Keratinocyte (primary cell): ENCODE measurements around the gene CHSY3. TPM values are rescaled to one million over a fixed set of nuclear protein-coding genes. Genes with fewer than 3 reads are reported as not detected.

Experiments used
- DNase-seq: peaks from one replicate; pipeline ENCODE4 v3.0.0-alpha.2; 2011; ENCODE audit warnings: low read depth, missing footprints, low spot score
- FAIRE-seq: peaks from 2 replicates; lab custom pipeline; 2011; peaks lifted over from hg19 to GRCh38; lab: Jason Lieb, UNC
- H2AFZ ChIP-seq: 2 replicates; pipeline ENCODE4 v1.6.0; 2012; ENCODE audit warnings: low read length, control low read depth, inconsistent platforms; ENCODE audit not compliant: control insufficient read depth
- H3K27ac ChIP-seq: 2 replicates; pipeline ENCODE4 v1.5.1; 2011; ENCODE audit warnings: low read length; ENCODE audit not compliant: control insufficient read depth, insufficient read depth
- H3K27me3 ChIP-seq: 3 replicates; pipeline ENCODE4 v1.6.0; 2011; ENCODE audit warnings: low read length; ENCODE audit not compliant: control insufficient read depth, insufficient read depth; ENCODE audit errors: extremely low read depth
- H3K36me3 ChIP-seq, 2 experiments: 2 replicates in 1 of 2; 3 replicates in 1 of 2; pipeline ENCODE4 v1.5.1; 2011; ENCODE audit warnings: low read length in 2 of 2, mild to moderate bottlenecking in 1 of 2; ENCODE audit not compliant: control insufficient read depth in 2 of 2, insufficient read depth in 2 of 2; ENCODE audit errors: extremely low read depth in 1 of 2
- H3K4me1 ChIP-seq: 3 replicates; pipeline ENCODE4 v1.5.1; 2011; ENCODE audit warnings: low read length; ENCODE audit not compliant: control insufficient read depth, insufficient read depth; ENCODE audit errors: extremely low read depth
- H3K4me2 ChIP-seq: 3 replicates; pipeline ENCODE4 v1.6.0; 2011; ENCODE audit warnings: low read depth, low read length; ENCODE audit not compliant: control insufficient read depth, insufficient read depth; ENCODE audit errors: extremely low read depth
- H3K4me3 ChIP-seq, 3 experiments: fragments of 200-600 bp in 1 of 3; sonication (generic) in 1 of 3; 2 replicates in 2 of 3; 3 replicates in 1 of 3; pipeline ENCODE4 v1.5.1; 2011 to 2016; ENCODE audit warnings: low read length in 3 of 3, mild to moderate bottlenecking in 3 of 3, control low read depth in 2 of 3, inconsistent platforms in 1 of 3, low read depth in 1 of 3, mixed read lengths in 1 of 3, mixed run types in 1 of 3, moderate library complexity in 1 of 3; ENCODE audit not compliant: control insufficient read depth in 2 of 3, insufficient read depth in 2 of 3; ENCODE audit errors: extremely low read depth in 1 of 3
- H3K79me2 ChIP-seq: 2 replicates; pipeline ENCODE4 v1.6.0; 2012; ENCODE audit warnings: low read length; ENCODE audit not compliant: control insufficient read depth, insufficient read depth
- H3K9ac ChIP-seq: 3 replicates; pipeline ENCODE4 v1.6.0; 2011; ENCODE audit warnings: low read length; ENCODE audit not compliant: control insufficient read depth, insufficient read depth; ENCODE audit errors: extremely low read depth
- H3K9me1 ChIP-seq: 3 replicates; pipeline ENCODE4 v1.6.0; 2011; ENCODE audit warnings: low read length; ENCODE audit not compliant: control insufficient read depth, insufficient read depth; ENCODE audit errors: extremely low read depth
- H3K9me3 ChIP-seq: 2 replicates; pipeline ENCODE4 v1.5.1; 2012; ENCODE audit warnings: low read depth, low read length; ENCODE audit not compliant: control insufficient read depth
- H4K20me1 ChIP-seq: 3 replicates; pipeline ENCODE4 v1.6.0; 2011; ENCODE audit warnings: low read length; ENCODE audit not compliant: control insufficient read depth, insufficient read depth; ENCODE audit errors: extremely low read depth
- EZH2 ChIP-seq: IDR thresholded peaks from one replicate; pipeline ENCODE4 v1.6.1; 2012; ENCODE audit warnings: inconsistent platforms, mild to moderate bottlenecking, low read length, moderate library complexity
- dilution Hi-C: fragments of 300-500 bp; cut with MboI; formaldehyde crosslinking; loops from one replicate; pipeline ENCODE4 v1.7.0; 2020; ENCODE audit warnings: low sequenced_read_pairs; ENCODE audit not compliant: extremely low pct_ligation_motif_present
- polyA plus RNA-seq, 5 experiments: library from polyadenylated mRNA; depleted of rRNA in 3 of 5; stranded (reverse) in 3 of 5; stranded (forward) in 1 of 5; unstranded in 1 of 5; fragments of >200 nt; gene quantifications; 1 replicate in 1 of 5; 2 replicates in 3 of 5; 3 replicates in 1 of 5; pipeline versions ENCODE4 v1.2.1 to v1.2.3, GENCODE V29; 2011 to 2012; ENCODE audit warnings: missing spikeins in 2 of 5, low read depth in 1 of 5, low replicate concordance in 1 of 5
- TF ChIP-seq, protein P1 (sequence below), 3 experiments: IDR thresholded peaks in 1 of 3; conservative IDR thresholded peaks in 1 of 3; optimal IDR thresholded peaks in 1 of 3; 2 replicates in 2 of 3; 3 replicates in 1 of 3; pipeline versions ENCODE3 to v1.5.1; 2011; ENCODE audit warnings: low read length in 3 of 3, mild to moderate bottlenecking in 3 of 3, moderate library complexity in 2 of 3, control low read depth in 1 of 3, inconsistent platforms in 1 of 3; ENCODE audit not compliant: insufficient read depth in 2 of 3; ENCODE audit errors: extremely low read depth in 1 of 3

The CHSY3 gene
- polyA plus RNA-seq, 1 donor (not counting 4 experiments of a cell fraction or from before 2014, with no cell fraction given), result 0.47 TPM

DNA sequence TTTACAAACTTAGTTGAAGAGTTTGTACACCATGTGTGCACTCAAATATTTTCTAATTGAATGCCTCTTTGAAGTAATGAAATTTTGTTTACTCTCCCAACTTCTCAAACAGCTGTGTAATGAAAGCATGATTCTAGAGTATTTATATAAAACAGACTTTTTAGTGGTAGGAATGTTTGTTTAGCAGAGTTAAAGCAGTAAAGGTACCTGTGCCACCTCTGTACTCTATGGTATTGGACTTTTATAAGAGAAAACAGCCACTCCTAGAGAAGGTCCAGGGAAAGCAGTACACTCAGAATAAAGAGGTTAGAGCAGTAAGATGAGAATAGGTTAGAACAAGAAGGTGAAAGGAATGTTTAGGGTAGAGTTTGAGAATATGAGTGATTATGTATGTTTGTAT, 163.1 kb downstream of the CHSY3 start:
- FAIRE-seq (no peak), DNase-seq (no peak)
- H3K4me2 ChIP-seq, result no peak overlapping the region
- H3K4me3 ChIP-seq, result no peak overlapping the region
- no peaks in the 10 kb centered on the region for H3K4me1 ChIP-seq
- no peaks in the 10 kb centered on the region for H4K20me1 ChIP-seq
- dilution Hi-C loops, result no loop called here
- TF ChIP-seq, protein P1, sequence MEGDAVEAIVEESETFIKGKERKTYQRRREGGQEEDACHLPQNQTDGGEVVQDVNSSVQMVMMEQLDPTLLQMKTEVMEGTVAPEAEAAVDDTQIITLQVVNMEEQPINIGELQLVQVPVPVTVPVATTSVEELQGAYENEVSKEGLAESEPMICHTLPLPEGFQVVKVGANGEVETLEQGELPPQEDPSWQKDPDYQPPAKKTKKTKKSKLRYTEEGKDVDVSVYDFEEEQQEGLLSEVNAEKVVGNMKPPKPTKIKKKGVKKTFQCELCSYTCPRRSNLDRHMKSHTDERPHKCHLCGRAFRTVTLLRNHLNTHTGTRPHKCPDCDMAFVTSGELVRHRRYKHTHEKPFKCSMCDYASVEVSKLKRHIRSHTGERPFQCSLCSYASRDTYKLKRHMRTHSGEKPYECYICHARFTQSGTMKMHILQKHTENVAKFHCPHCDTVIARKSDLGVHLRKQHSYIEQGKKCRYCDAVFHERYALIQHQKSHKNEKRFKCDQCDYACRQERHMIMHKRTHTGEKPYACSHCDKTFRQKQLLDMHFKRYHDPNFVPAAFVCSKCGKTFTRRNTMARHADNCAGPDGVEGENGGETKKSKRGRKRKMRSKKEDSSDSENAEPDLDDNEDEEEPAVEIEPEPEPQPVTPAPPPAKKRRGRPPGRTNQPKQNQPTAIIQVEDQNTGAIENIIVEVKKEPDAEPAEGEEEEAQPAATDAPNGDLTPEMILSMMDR (optimal IDR thresholded peaks at IDR 0.05 in 1 of 3, IDR thresholded peaks at IDR 0.05 in 1 of 3, conservative IDR thresholded peaks at IDR 0.05 in 1 of 3; ENCODE audit: extremely low read depth in 1 of 3, insufficient read depth in 2 of 3, low read length in 3 of 3), result no peak
- no peak for TF ChIP-seq EZH2
- no peaks in the 10 kb centered on the region for H3K9me3 ChIP-seq
- no peaks in the 10 kb centered on the region for H3K9me1 ChIP-seq
- H3K27me3 ChIP-seq, result no peaks in the 10 kb centered on the region
- H2AFZ ChIP-seq, result no peak overlapping the region
- no peak overlapping the region for H3K9ac ChIP-seq
- H3K79me2 ChIP-seq, result no peaks in the 10 kb centered on the region
- H3K27ac ChIP-seq, result no peak overlapping the region
- H3K36me3 ChIP-seq, result no peaks in the 10 kb centered on the region

DNA sequence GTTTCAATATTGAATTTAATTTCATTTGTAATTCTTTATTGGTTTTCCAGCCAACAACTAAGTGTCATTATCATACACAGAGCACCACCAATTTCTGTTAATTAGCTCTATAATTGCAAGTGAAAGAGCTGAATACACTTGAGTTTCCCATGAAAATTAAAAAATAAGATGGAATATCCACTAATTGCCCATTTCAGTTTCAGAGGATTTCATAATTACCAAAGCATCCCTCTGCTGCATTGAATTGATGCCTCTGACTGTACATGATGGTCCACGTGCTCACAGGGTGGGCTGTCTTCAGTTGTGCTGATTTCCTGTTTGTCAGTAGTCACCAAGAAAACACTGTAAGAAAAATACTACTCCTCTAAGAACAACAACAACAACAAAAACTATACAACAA, 163.8 kb downstream of the CHSY3 start:
- H3K9me3 ChIP-seq, result no peaks in the 10 kb centered on the region
- H3K27ac ChIP-seq, result no peak overlapping the region
- no peaks in the 10 kb centered on the region for H4K20me1 ChIP-seq
- TF ChIP-seq, protein P1 (optimal IDR thresholded peaks at IDR 0.05 in 1 of 3, IDR thresholded peaks at IDR 0.05 in 1 of 3, conservative IDR thresholded peaks at IDR 0.05 in 1 of 3; ENCODE audit: extremely low read depth in 1 of 3, insufficient read depth in 2 of 3, low read length in 3 of 3), result no peak
- no peak for TF ChIP-seq EZH2
- dilution Hi-C loops, result no loop called here
- no peaks in the 10 kb centered on the region for H3K9me1 ChIP-seq
- no peaks in the 10 kb centered on the region for H3K36me3 ChIP-seq
- FAIRE-seq, result no peak
- H3K4me2 ChIP-seq, result no peak overlapping the region
- no peaks in the 10 kb centered on the region for H3K79me2 ChIP-seq
- H3K4me1 ChIP-seq, result no peaks in the 10 kb centered on the region
- DNase-seq, result no peak
- H3K4me3 ChIP-seq, result no peak overlapping the region
- no peak overlapping the region for H2AFZ ChIP-seq
- no peaks in the 10 kb centered on the region for H3K27me3 ChIP-seq
- H3K9ac ChIP-seq, result no peak overlapping the region
